HTR-8/SVneo (cell line): ENCODE measurements around the gene ATP5F1E.
A peak's percentile ranks its signal among the peaks of the same experiment; 100 is the strongest.

Experiments used
- DNase-seq: peaks from one replicate; pipeline ENCODE4 v3.0.0; 2011; ENCODE audit warnings: low spot score, mixed read lengths; ENCODE audit not compliant: insufficient read length
- FAIRE-seq: peaks from 2 replicates; lab custom pipeline; 2011; peaks lifted over from hg19 to GRCh38; lab: Jason Lieb, UNC

ATP5F1E gene

DNA sequence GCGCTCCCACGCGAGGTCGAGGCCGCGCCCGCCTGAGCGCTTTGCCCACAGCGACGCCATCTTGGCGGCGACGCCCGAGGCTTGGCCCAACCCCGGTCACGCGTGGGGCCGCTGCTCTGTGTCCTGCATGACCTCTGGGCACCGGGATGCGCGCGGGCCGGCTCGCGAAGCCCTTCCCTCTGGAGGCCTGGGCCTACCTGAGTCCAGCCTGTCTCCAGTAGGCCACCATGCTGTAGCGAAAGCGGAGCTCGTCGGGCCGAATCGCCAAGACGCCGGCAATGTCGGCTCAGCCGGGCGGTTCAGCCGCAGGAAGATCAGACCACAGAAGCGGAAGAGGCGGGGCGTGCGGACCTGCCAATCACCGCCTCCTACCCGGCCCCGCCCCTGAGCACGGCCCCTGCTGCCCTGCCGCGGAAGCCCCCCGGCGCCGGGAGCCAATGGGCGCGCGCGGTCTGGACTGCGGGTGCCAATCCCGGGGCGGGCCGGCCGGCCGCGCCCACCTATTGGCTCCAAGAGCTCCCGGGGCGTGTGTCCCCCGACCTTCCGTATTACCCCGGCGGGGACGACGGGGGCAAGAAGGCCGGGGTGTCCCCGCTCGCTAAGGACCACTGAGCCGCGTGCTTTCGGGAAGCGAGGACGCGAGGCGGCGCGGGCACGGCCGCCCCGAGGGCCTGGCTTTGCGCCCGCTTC lies at the start of gene ATP5F1E:
TSS of gene ATP5F1E (minus strand) at position 313 of the 690 bp plus-strand sequence. CDS start at position 229, 84 bp downstream.
- FAIRE-seq = peak; percentile 100
- peak; percentile 100 for DNase-seq

DNA sequence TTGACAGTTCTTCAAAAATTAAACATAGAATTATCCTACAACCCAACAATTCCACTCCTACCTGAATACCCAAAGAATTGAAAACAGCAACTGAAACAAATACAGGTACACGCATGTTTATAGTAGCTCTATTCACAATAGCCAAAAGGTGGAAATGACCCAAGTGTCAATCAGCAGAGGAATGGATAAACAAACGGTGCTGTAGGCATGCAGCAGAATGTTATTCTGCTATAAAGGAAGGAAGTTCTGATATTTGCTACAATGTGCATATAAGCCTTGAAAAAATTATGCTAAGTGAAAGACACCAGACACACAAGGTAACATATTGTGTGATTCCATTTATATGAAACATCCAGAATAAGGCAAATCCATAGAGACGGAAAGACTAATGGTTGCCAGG lies 48.9 kb upstream of the ATP5F1E start:
- FAIRE-seq (peak; percentile 98), DNase-seq (no peak)

DNA sequence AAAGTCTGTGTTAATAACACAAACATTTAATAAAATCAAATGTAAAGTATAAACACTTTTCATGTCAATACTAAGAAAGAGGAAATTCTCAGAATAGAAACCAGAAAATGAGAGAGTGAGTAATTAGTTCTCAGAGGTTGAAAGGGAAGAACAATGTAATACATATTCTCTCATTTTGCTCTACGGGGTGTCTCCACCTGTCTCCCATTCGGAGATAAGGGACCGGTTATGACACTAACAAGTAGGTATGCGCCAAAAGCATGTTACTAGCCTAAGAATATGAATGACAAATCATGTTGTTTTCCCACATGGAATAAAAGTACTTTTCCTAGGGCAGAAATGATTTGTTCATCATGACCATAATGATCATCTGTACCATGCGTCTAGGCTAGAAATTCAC lies 46.1 kb upstream of the ATP5F1E start:
- peak; percentile 9 for FAIRE-seq
- DNase-seq = no peak

DNA sequence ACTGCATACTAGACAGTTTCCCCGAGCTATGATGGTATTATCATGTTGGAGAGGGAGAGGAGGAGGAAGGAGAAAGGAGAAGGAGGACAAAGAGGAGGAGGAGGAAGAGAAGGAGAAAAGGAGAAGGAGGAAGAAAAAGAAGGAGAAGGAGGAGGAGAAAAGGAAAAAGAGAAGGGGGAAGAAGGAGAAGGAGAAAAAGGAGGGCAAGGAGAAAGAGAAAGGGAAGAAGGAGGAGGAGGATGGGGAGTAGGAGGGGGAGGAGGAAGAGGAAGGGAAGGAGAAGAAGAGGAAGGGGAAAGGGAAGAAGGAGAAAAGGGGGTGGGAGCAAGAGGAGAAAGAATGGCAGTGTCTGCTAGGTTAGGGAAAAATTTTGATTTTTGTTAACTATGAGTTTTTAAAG lies 45.6 kb upstream of the ATP5F1E start:
- FAIRE-seq (no peak), DNase-seq (no peak)

DNA sequence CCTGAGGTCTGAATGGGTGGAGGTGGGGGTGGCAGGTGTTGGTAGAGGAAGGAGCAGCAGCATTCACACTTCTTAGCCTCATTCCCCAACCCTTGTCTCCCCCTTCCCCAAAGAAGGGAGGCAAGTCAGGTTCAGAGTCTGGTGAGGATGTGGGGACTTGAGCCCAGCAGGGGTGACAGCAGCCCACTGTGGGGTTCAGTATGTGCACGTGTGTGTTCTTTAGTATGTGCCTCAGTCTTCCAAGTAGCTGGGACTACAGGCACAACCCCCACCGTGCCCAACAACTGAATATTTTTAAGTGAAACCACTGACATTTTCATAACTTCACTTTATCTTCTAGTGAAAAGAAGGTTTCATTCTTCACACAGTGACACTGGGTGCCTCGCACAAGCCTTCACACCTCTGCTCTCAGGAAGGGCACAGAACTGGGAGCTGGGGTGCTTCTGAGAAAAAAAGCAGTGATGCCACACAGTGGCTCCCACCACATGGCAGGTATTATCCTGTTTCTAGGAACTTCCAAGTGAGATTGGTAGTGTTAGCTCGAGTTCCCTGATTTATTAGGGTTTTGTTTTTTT lies 43.9 kb upstream of the ATP5F1E start:
- no peak for FAIRE-seq

DNA sequence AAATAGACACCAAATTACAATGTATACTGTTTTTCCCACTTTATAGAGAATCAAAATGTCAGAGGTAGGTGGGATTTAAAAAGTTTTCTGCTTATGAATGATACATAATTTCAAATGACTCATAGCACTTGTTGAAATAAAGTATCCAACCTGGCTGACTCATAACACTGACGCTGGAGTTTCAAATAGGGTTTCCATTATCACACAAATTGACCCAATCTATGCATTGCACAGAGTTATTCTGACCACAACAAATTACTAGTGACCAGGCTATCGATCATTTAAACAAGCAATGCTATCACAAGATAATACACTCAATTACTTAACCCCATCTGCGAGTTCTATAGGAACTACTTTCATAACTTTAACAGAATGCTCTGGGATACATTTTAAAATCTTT lies 42.3 kb upstream of the ATP5F1E start:
- FAIRE-seq = peak; percentile 73
- no peak for DNase-seq

More for the DNA sequence above, 43.9 kb upstream of the ATP5F1E start:
- no peak for DNase-seq

DNA sequence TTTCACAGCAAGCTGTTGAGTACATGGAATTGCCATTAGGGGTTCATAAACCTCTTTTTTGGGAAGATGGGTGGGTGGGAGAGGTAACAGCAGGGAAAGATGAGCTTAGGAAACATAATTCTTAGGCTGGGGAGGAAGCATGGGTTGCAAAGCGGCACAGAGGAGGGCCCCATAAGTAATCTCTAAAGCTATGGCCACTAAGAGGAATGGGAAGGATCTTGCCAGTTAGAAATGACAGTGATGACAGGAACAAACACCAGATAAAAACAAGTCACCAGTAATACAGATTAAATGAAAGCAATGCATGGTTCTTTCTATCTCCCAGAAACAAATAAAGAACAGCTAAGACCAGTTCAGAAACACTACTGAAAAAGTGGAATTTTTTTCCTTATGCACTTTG lies 41.4 kb upstream of the ATP5F1E start:
- no peak for DNase-seq
- no peak for FAIRE-seq

DNA sequence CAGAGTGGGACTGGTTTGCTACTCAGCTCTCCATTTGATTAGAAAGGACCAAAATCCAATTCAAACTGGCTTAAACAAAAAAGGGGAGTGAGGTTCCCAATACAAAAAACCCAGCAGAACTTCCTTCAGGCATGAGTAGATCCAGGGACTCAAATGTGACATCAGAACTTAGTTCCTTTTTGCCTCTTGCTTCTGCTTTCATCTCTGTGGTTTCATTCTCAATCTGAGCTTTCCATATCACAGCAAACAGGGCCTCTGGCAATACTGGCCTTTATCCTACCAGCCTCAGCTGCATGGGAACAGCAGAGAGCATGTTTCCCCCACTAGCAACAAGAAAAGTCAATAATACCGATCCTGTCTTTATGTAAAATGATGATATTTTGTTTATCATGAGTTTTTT lies 39.1 kb upstream of the ATP5F1E start:
- DNase-seq (no peak), FAIRE-seq (peak; percentile 38)

DNA sequence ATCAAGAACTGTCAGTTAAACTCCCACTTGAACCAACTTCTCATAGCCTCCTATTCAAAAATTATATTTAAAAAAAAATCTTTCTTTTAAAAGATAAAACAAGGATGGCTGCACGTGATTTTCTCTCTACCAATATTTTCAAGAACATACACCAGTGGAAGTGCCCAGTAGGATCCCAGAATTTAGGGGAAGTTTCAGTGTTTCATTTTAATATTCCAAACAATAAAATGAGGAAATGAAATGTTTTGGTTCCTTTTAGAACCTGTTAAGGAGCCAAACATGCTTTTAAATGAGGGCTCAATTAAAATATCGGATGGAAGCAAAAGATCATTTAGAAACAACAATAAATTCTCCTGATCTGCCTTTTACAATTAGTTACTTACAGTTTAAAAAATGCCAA lies 36.9 kb upstream of the ATP5F1E start:
- FAIRE-seq (no peak), DNase-seq (no peak)

DNA sequence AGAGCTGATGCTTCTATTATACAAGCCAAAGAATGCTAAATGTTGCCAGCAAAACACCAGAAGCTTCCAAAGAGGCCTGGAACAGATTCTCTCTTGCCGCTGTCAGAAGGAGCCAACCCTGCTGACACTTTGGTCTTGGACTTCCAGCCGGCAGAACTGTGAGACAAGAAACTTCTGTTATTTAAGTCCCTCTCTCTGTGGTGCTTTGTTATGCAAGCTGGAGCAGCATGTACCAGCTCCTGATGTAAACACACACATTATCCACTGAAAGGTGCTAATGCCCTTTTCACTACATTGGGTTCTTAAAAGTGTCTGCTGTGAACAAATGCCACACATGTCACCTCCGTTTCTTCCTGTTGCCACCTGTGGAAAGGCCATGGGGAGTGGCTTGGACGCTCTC lies 36.4 kb upstream of the ATP5F1E start:
- FAIRE-seq = peak; percentile 79

DNA sequence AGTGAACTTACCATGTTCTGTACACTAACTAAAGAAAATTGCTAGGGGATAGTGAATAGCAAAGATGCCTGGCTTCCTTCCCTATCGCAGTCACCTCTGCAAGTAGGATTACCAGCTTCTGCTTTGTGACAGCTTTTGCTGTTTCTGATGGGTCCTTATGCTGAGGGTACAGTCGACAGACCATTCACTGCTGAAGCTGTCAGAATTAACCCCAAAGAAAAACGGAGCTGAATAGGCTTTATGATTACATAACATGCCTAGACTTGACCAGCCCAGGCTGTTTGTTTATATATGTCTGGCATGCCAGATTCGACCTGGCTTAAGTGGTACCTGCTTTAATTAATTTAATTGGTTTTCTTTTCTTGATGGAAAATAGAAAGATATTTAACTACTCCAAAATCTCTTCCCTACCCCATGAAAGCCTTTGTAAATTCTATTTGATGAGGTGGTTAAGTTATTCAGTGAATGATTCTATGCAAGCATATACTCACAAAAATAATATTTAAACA lies 32.1 kb upstream of the ATP5F1E start:
- DNase-seq (no peak), FAIRE-seq (peak; percentile 75)

More for the DNA sequence above, 36.4 kb upstream of the ATP5F1E start:
- no peak for DNase-seq

DNA sequence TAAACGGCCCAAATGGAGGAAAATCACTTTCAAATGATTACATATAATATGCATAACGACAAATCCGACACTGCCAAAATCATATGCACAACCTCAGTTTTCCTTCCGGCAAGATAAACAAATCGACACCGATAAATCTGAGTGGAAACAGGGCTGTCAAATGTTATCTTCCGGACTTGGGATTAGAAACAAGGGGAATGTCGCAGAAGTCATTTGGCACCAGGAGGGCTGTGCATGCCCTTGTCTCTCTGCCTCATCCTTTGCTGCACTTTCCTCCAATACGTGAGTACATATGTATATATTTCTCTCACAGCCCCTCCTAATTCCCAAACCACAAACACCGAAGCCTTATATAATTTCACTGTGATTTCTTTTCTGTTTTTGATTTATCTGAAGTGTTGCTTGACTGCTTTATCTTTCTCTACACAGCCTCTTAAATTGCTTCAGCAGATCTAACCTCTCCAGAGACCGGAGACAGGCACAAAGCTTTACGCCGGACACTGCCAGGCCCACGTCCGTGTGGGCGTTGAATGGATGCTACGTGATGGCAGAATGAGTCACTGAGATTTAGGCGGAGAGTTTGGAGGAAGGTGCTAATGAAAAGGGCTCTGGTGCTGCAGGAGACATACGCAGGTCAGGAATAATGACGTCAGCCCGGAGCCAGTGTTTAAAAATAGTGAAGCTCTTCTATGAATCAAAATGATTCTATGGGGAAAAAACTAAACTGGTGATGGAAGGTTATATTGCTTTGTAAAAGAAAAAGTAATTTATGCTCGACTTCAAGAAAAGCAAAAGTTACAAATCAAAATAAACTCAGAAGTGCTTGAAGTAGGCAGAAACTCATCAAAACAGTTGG lies 31.5 kb upstream of the ATP5F1E start:
- peak; percentile 96 for FAIRE-seq
- peak; percentile 81 for DNase-seq

DNA sequence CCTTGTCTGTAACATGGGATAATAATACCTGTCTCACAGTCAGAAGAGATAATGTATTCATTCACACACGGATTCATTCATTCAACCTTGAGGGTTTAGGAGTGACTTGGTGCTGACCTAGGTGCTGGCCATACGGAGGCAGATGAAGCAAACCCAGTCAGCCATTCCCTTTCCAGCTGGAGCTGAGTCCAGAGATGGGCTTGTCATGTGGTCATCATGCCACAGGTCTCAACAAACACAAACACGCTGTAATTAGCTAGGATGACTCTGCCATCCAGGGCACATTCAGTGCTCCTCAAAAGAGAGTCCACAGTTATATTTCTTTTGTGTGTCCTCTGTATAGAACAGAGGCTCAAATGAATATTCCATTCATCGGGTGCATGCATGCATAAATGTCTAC lies 29.9 kb upstream of the ATP5F1E start:
- no peak for DNase-seq
- FAIRE-seq = peak; percentile 95

DNA sequence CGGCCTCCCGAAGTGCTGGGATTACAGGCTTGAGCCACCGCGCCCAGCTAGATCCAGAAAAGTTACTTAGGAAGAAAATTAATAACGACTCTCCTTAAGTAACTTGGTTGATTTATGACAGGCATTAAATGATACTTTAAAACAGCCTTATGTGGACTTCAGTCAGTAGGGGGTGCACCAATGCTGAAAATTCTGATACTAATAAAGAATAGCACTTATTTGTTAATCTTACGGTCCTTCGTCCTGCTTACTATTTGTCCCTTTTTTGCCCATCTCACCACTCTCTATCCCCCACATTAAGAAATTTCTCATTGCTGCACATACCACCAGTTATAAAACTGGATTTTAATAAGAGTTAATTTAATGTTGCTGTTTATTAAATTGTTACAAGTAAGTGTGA lies 23.2 kb upstream of the ATP5F1E start:
- no peak for FAIRE-seq
- no peak for DNase-seq

DNA sequence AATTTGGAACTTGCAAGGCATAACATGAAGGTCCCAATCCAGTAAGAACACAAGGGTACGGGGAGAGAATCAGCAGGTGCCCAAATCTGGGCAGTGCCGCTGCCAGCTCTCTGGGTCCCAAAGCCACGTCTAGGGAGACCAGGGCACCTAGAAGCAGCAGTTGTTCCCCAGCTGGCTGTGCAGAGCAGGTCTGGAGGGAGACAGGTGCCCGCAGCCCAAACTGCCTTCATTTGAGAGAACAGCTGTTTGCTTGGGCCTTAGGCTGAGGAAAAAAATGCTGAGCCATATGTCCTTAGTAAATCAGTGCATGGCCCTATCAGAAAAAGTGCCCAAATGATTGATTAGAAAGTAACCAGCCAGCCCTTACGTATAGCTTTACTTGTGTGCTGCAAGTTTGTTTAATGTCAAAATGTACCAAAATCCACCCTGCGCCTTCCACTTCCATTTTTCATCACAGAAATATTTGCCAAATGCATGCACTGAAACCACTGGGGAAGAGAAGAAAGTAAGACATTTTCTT lies 19.6 kb upstream of the ATP5F1E start:
- DNase-seq = no peak
- no peak for FAIRE-seq

DNA sequence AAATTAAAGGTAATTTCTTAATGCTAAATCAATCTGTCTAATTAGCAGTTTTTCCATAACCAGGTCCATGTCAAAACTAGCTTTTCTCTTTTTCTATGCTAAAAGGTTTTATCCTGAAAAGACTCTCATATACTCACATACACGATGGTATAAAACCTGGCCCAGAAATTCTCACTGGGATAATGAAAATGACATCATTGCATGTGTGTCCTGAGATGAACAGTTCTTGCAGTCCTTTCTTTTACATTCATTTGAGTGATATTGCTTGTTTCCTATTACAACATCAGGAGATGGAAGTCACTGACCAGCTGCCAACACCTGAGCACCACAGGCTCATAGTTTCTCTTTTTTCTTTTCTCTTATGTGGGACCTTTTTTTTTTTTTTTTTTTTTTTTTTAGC lies 18.3 kb upstream of the ATP5F1E start:
- DNase-seq (no peak), FAIRE-seq (no peak)

DNA sequence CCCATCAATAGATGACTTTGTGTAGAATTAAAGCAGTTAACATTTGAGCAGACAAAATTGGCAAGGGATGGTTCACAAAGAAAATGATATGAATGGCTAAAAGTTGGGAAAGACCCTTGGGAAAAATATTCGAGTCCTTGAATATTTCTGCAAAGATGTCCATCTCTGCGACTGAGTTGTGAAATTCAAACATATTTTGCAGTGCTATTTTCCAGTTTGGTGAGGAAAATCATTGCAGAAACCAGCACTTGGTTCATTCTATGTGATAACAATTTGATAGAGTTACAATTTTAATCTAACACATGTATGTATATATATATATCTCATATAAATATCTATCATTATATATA lies 16.5 kb upstream of the ATP5F1E start:
- FAIRE-seq (no peak), DNase-seq (no peak)

DNA sequence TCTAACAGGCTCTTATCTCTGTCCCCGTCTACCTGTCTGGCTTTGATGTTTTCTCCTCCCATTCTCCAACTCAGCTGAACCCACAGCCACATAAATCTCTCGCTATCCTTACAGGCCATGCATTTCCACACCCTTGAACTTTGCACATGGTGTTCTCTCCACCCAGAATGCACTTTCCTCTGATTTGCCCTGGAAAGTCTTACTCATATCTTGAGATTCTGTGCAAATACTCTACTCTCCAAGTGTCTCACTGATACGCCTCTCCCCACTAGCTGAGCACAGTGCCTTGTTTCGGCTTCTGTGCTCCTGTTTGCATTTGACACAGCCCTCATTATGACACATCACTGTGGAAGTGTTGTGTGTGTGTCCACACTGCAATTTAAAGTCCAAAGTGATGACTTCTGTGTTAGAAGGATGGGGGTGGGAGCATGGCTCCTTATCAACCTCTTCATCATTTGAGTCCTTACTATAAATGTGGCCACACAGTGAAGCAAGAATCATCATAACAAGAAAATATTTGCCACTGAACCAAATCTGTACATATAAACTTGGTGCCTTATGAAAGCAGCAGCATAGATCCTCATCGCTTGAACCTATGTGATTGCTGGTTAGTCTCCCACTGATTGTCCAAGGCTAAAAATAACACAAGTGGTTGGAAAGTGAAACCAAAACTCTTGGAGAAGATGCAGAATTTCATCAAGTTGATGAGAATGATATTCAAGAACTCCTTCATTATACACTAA lies 16.0 kb upstream of the ATP5F1E start:
- DNase-seq = no peak
- FAIRE-seq = peak; percentile 77

DNA sequence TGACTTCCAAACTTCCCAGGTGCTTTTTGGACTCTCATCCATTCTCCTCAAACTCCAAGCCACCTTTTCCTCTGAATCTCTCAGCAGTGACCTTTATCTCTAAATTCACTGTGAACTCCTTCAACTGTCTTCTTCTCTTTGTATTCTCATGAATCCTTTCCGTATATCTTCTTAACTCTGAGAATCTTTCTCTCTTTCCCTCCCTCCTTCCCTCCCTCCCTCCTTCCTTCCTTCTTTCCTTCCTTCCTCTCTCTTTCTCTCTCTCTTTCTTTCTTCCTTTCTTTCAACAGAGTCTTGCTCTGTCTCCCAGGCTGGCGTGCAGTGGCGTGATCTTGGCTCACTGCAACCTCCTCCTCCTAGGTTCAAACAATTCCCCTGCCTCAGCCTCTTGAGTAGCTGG lies 14.7 kb upstream of the ATP5F1E start:
- no peak for FAIRE-seq
- no peak for DNase-seq

DNA sequence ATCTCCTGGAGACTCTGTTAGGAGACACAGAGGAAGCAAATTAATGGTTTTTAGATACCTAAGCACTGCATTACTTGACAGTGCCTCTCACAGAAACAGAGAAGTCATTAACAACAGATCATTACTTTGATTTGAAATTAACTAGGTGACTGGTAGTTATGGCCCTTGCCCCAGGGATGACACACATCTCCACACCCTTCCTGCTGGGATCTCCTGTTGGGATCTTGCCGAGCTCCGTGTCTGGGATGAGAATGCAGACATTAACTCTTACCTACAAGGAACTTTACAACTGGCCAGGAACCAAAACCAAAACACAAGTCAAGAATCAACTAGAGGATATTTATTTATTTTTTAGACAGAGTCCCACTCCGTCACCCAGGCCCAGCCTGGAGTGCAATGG lies 12.7 kb upstream of the ATP5F1E start:
- DNase-seq (no peak), FAIRE-seq (peak; percentile 69)
